T-helper 2 cell treated with Interferon-gamma antibody and Interleukin-4, amounts not matched to agents 5 μg/mL and 100 μg/mL, for 36 hours (primary cell): ENCODE measurements around the gene PSMC1.
A peak's percentile ranks its signal among the peaks of the same experiment; 100 is the strongest.

ENCODE experiments used
- DNase-seq: peaks from one replicate; pipeline ENCODE4 v3.0.0; 2021; ENCODE audit warnings: low spot score
- H3K27ac Mint-ChIP-seq: one replicate; pipeline ENCODE4 v1.8.0; 2021; ENCODE audit warnings: mild to moderate bottlenecking, mixed read lengths
- H3K27me3 Mint-ChIP-seq: one replicate; pipeline ENCODE4 v1.8.0; 2021; ENCODE audit warnings: low read depth, mixed read lengths
- H3K36me3 Mint-ChIP-seq: one replicate; pipeline ENCODE4 v1.8.0; 2021; ENCODE audit warnings: low read depth, mixed read lengths
- H3K4me1 Mint-ChIP-seq: one replicate; pipeline ENCODE4 v1.8.0; 2021; ENCODE audit warnings: low read depth, mixed read lengths
- H3K4me3 Mint-ChIP-seq: one replicate; pipeline ENCODE4 v1.8.0; 2022; ENCODE audit warnings: mild to moderate bottlenecking, moderate library complexity, mixed read lengths
- H3K9me3 Mint-ChIP-seq: one replicate; pipeline ENCODE4 v1.8.0; 2021; ENCODE audit warnings: mixed read lengths

Gene PSMC1

GRCh38 chr14:90281756-90282155, 25.4 kb downstream of the PSMC1 start:
- peaks cover 8% of the 10 kb centered on the region for H3K36me3 Mint-ChIP-seq
- H3K27me3 Mint-ChIP-seq: no peaks in the 10 kb centered on the region
- H3K4me3 Mint-ChIP-seq: no peak overlapping the region
- no peaks in the 10 kb centered on the region for H3K9me3 Mint-ChIP-seq
- no peak overlapping the region for H3K27ac Mint-ChIP-seq
- H3K4me1 Mint-ChIP-seq: no peaks in the 10 kb centered on the region
- DNase-seq: no peak

- H3K9me3 Mint-ChIP-seq: no peaks in the 10 kb centered on the region
- no peaks in the 10 kb centered on the region for H3K4me1 Mint-ChIP-seq
- no peak overlapping the region for H3K27ac Mint-ChIP-seq
- no peak for DNase-seq
- H3K4me3 Mint-ChIP-seq: no peak overlapping the region
- H3K27me3 Mint-ChIP-seq: no peaks in the 10 kb centered on the region
- H3K36me3 Mint-ChIP-seq: peaks cover 14% of the 10 kb centered on the region
These were observed 31.4 kb downstream of the PSMC1 start for GRCh38 chr14:90287791-90288190.

GRCh38 chr14:90288651-90289355, 32.5 kb downstream of the PSMC1 start:
- H3K36me3 Mint-ChIP-seq: peaks cover 14% of the 10 kb centered on the region

GRCh38 chr14:90290337-90291011, 34.1 kb downstream of the PSMC1 start:
- Mint-ChIP-seq H3K4me1 (peaks cover 7% of the 10 kb centered on the region), H3K27ac (no peak overlapping the region), H3K36me3 (peaks cover 21% of the 10 kb centered on the region), H3K27me3 (no peaks in the 10 kb centered on the region), H3K9me3 (no peaks in the 10 kb centered on the region), H3K4me3 (no peak overlapping the region)
- no peak for DNase-seq

More at GRCh38 chr14:90288651-90289355, 32.5 kb downstream of the PSMC1 start:
- H3K4me3 Mint-ChIP-seq: no peak overlapping the region
- DNase-seq: no peak
- no peak overlapping the region for H3K27ac Mint-ChIP-seq
- no peaks in the 10 kb centered on the region for H3K4me1 Mint-ChIP-seq
- no peaks in the 10 kb centered on the region for H3K9me3 Mint-ChIP-seq
- no peaks in the 10 kb centered on the region for H3K27me3 Mint-ChIP-seq

GRCh38 chr14:90291699-90292098, 35.3 kb downstream of the PSMC1 start:
- peaks cover 7% of the 10 kb centered on the region for H3K4me1 Mint-ChIP-seq
- no peak for DNase-seq
- H3K4me3 Mint-ChIP-seq: no peak overlapping the region
- H3K9me3 Mint-ChIP-seq: no peaks in the 10 kb centered on the region
- no peak overlapping the region for H3K27ac Mint-ChIP-seq
- H3K36me3 Mint-ChIP-seq: peaks cover 20% of the 10 kb centered on the region
- no peaks in the 10 kb centered on the region for H3K27me3 Mint-ChIP-seq

- Mint-ChIP-seq H3K27ac (no peak overlapping the region), H3K36me3 (peaks cover 20% of the 10 kb centered on the region), H3K4me3 (no peak overlapping the region)
These were observed 37.7 kb downstream of the PSMC1 start for GRCh38 chr14:90293766-90294730.

GRCh38 chr14:90294872-90295271, 38.5 kb downstream of the PSMC1 start:
- Mint-ChIP-seq H3K9me3 (no peaks in the 10 kb centered on the region), H3K4me1 (peaks cover 7% of the 10 kb centered on the region), H3K27ac (no peak overlapping the region), H3K27me3 (no peaks in the 10 kb centered on the region), H3K36me3 (peaks cover 22% of the 10 kb centered on the region), H3K4me3 (no peak overlapping the region)
- DNase-seq: no peak

More at GRCh38 chr14:90293766-90294730, 37.7 kb downstream of the PSMC1 start:
- peaks cover 7% of the 10 kb centered on the region for H3K4me1 Mint-ChIP-seq
- H3K27me3 Mint-ChIP-seq: no peaks in the 10 kb centered on the region
- DNase-seq: no peak
- no peaks in the 10 kb centered on the region for H3K9me3 Mint-ChIP-seq

- DNase-seq: no peak
- peaks cover 12% of the 10 kb centered on the region for H3K4me1 Mint-ChIP-seq
These were observed 39.6 kb downstream of the PSMC1 start for GRCh38 chr14:90295870-90296516.

GRCh38 chr14:90296641-90297040, 40.3 kb downstream of the PSMC1 start:
- Mint-ChIP-seq H3K27ac (no peak overlapping the region), H3K36me3 (peaks cover 24% of the 10 kb centered on the region), H3K4me1 (peaks cover 14% of the 10 kb centered on the region), H3K9me3 (no peaks in the 10 kb centered on the region), H3K27me3 (no peaks in the 10 kb centered on the region), H3K4me3 (no peak overlapping the region)
- no peak for DNase-seq

More at GRCh38 chr14:90295870-90296516, 39.6 kb downstream of the PSMC1 start:
- no peaks in the 10 kb centered on the region for H3K9me3 Mint-ChIP-seq
- no peak overlapping the region for H3K27ac Mint-ChIP-seq
- peaks cover 24% of the 10 kb centered on the region for H3K36me3 Mint-ChIP-seq
- no peaks in the 10 kb centered on the region for H3K27me3 Mint-ChIP-seq
- H3K4me3 Mint-ChIP-seq: no peak overlapping the region

GRCh38 chr14:90297876-90298629, 41.7 kb downstream of the PSMC1 start:
- no peak for DNase-seq
- no peak overlapping the region for H3K4me3 Mint-ChIP-seq
- no peaks in the 10 kb centered on the region for H3K9me3 Mint-ChIP-seq
- peaks cover 14% of the 10 kb centered on the region for H3K4me1 Mint-ChIP-seq
- H3K27me3 Mint-ChIP-seq: no peaks in the 10 kb centered on the region
- no peak overlapping the region for H3K27ac Mint-ChIP-seq
- H3K36me3 Mint-ChIP-seq: peaks cover 31% of the 10 kb centered on the region

- Mint-ChIP-seq H3K27ac (no peak overlapping the region), H3K36me3 (peaks cover 32% of the 10 kb centered on the region), H3K9me3 (no peaks in the 10 kb centered on the region), H3K4me3 (no peak overlapping the region), H3K4me1 (peaks cover 11% of the 10 kb centered on the region), H3K27me3 (no peaks in the 10 kb centered on the region)
- no peak for DNase-seq
These were observed 43.1 kb downstream of the PSMC1 start for GRCh38 chr14:90299408-90299807.

GRCh38 chr14:90300611-90301047, 44.3 kb downstream of the PSMC1 start:
- Mint-ChIP-seq H3K27me3 (no peaks in the 10 kb centered on the region), H3K36me3 (peaks cover 32% of the 10 kb centered on the region), H3K4me3 (no peak overlapping the region), H3K9me3 (no peaks in the 10 kb centered on the region), H3K27ac (peak overlapping the region; percentile 45), H3K4me1 (peaks cover 9% of the 10 kb centered on the region)
- no peak for DNase-seq

GRCh38 chr14:90301122-90301521, 44.8 kb downstream of the PSMC1 start:
- H3K36me3 Mint-ChIP-seq: peaks cover 32% of the 10 kb centered on the region
- no peak overlapping the region for H3K4me3 Mint-ChIP-seq
- H3K27me3 Mint-ChIP-seq: no peaks in the 10 kb centered on the region
- peaks cover 9% of the 10 kb centered on the region for H3K4me1 Mint-ChIP-seq
- no peaks in the 10 kb centered on the region for H3K9me3 Mint-ChIP-seq
- peak overlapping the region; percentile 45 for H3K27ac Mint-ChIP-seq
- no peak for DNase-seq
